Sigmoid colon (tissue), 4 donors: ENCODE measurements around the gene TCP11L2.

Experiments
- EP300 ChIP-seq, 4 donors: sonication (generic); formaldehyde crosslinking; IDR thresholded peaks; one replicate each; pipeline ENCODE4 v1.6.1; 2017; ENCODE audit warnings: antibody characterized with exemption in 4 of 4
- POLR2A ChIP-seq, 2 donors: fragments of 450-650 bp; IDR thresholded peaks; one replicate each; pipeline ENCODE4 v1.6.1; 2016; ENCODE audit warnings: antibody characterized with exemption in 2 of 2, mild to moderate bottlenecking in 2 of 2, moderate library complexity in 2 of 2
- TF ChIP-seq, protein P1 (sequence below), 4 experiments: fragments of 450-650 bp in 3 of 4; fragments of 200-600 bp in 1 of 4; IDR thresholded peaks; one replicate each; pipeline ENCODE4 v1.5.1; 2016 to 2019; ENCODE audit warnings: antibody characterized with exemption in 4 of 4, mild to moderate bottlenecking in 3 of 4, moderate library complexity in 2 of 4

DNA sequence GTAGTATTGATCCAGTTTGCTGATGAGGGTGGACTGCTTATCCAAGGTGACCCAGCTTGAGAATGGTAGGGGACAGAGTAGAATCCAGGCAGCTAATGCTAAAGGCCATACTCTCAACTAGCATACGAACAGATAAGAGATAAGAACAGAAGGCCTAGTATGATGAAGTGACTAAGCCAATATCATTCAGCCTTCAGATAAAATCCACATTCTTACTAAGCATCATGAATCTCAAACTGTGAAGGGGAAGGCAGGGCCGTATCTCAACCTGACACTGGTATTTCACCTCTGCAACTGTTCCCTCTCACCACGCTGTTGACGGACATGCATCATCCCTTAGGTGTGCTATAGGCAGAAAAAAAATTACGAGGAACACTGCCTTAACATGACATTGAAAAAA lies 46.6 kb upstream of the TCP11L2 start:
- TF ChIP-seq, protein P1, sequence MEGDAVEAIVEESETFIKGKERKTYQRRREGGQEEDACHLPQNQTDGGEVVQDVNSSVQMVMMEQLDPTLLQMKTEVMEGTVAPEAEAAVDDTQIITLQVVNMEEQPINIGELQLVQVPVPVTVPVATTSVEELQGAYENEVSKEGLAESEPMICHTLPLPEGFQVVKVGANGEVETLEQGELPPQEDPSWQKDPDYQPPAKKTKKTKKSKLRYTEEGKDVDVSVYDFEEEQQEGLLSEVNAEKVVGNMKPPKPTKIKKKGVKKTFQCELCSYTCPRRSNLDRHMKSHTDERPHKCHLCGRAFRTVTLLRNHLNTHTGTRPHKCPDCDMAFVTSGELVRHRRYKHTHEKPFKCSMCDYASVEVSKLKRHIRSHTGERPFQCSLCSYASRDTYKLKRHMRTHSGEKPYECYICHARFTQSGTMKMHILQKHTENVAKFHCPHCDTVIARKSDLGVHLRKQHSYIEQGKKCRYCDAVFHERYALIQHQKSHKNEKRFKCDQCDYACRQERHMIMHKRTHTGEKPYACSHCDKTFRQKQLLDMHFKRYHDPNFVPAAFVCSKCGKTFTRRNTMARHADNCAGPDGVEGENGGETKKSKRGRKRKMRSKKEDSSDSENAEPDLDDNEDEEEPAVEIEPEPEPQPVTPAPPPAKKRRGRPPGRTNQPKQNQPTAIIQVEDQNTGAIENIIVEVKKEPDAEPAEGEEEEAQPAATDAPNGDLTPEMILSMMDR (IDR thresholded peaks at IDR 0.05) = no peak
- no peak for TF ChIP-seq POLR2A (IDR thresholded peaks at IDR 0.05)
- TF ChIP-seq EP300 (IDR thresholded peaks at IDR 0.05) = no peak
